ENCODE data around the gene GYPC.
A peak's percentile ranks its signal among the peaks of the same experiment; 100 is the strongest.
"Not testable (repeated sequence)": the region's sequence is repeated elsewhere in the genome, so short reads cannot be mapped to it uniquely, and the experiment has no call there.

GYPC gene, protein sequence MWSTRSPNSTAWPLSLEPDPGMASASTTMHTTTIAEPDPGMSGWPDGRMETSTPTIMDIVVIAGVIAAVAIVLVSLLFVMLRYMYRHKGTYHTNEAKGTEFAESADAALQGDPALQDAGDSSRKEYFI

DNA sequence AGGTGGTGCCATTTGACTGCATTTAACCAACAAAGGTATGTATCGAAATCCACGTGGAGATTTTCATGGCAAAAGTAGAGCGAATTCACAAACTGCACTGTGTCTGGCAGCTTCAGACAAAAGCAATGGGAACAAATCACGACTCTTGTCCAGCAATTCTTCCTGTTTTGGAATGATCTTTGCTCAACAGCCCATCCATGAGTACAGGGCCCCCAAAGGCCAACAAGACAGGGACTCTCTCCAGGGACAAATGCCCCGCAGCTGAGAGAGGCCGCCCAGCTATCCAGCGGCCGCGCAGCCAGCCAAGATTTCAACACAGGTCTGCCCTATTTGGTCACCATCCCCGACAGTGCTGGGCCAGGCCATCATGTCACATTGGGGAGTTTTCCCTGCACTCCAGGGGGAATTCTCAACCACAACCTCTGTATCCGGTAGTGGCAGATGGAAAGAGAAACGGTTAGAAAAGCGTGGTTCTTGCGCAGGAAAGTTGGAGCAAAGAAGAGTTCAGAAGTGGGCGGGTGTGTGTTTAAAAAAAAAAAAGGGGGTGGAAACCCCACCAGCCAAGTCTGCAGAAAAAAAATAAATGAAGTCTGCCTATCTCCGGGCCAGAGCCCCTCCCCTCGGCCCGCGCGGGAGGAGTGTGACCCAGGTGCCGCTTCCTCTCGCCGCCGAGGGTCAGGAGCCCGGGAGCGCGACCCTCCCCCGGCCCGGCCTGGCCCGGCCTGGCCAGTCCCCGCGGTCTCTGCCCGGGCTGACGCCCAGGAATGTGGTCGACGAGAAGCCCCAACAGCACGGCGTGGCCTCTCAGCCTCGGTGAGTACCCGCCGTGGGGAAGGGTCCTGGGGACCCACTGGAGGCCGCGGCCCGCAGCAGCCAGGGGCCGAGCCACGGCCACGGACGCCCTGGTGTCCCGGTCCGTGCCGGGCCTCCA, at the start of gene GYPC:
GYPC (plus strand) TSS at position 659 of the 931 bp plus-strand sequence; CDS start at position 765, 106 bp downstream.
- DNase-seq, result peak; percentile 98

- no peak for DNase-seq
Observed at GRCh38 chr2:126614524-126615227, 41.3 kb upstream of the GYPC start.

GRCh38 chr2:126616606-126617069, 39.3 kb upstream of the GYPC start:
- no peak for DNase-seq

DNA sequence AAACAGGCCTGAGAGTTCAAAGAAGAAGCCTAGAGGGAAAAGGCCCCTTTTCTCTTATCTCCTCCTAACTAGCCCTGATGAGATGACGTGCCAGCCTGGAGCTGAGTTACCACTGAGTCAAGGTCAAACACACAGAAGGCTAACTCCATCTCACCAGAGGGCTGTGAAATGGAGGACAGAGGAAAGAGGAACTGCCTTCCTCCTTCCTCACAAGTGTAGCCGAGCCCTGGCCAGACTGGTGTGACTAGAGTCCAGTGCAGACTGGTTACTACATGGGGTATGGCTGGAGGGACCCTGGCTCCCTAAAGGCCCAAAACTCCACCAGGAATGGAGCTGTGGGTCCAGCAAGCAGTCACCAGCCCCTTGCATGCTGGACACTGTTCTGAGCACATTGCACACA, 35.7 kb upstream of the GYPC start:
- DNase-seq, result peak; percentile 3

DNA sequence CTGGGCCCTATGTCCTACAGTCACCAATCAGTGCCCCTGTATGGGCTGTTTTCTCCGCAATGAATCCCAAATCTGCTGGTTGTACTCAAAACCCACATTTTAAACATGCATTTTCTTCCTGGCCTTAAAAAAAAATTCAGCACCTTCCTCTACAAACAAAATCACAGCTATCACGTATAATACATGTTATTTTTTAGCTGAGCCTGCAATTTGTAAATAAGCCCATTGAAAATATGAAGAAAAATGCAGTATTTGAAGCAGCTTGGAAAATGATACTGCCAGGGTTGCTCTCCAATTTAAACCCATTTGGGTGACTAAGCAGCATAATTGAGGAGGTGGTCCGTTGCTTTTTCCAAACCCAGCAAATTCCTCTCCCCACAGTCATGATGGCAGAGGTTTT, 33.0 kb upstream of the GYPC start:
- no peak for DNase-seq

GRCh38 chr2:126627643-126628042, 28.3 kb upstream of the GYPC start:
- no peak for DNase-seq

DNA sequence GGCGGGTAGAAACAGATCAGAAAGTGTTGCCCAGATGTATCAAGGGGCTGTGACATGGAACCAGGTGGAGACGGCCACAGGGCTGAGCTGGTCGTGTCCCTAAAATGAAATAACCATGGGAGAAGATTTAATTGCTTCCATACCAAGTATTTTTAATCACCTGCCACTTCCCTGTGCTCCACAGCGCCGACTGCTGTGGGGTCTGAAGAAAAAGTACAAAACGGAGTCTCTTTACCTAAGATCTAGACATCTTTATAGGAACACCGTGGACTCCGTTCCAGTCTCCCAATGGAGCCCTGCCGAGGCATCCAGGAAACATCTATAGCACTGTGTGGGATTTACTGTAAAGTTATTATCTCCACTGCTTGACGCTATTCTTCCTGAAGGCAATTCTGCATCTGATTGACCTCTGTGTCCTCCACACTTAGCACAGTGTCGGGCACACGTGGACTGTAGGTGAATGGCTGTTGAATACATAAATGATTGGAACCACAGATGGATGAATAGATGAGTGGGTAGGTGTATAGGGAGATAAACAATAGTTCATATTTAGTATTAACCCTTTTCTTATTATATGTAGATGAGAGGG, 21.6 kb upstream of the GYPC start:
- DNase-seq, result peak; percentile 16

- DNase-seq, result no peak
Observed at GRCh38 chr2:126635281-126635680, 20.7 kb upstream of the GYPC start.

- DNase-seq, result no peak
Observed at GRCh38 chr2:126635736-126636135, 20.2 kb upstream of the GYPC start.

DNA sequence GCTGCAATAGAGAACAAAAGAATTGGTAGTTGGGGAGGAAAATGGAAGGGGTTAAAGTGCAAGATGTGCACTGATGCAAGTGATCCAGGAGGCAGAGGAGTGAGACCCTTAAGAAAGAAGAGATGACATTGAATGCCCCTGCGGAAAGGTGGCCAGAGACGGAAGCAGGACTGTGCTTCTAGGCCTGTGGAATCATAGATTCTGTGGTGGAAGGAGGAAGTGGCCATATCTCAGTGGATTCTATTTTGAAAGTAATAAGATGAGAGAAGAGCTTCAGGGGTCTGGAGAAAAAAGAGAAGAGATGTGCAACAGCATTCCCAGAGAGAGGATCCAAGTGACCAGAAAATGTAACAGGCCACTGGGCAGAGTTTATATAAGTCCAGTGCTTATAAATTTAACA, 18.6 kb upstream of the GYPC start:
- no peak for DNase-seq

- peak; percentile 30 for DNase-seq
Observed at GRCh38 chr2:126638746-126639145, 17.2 kb upstream of the GYPC start.

DNA sequence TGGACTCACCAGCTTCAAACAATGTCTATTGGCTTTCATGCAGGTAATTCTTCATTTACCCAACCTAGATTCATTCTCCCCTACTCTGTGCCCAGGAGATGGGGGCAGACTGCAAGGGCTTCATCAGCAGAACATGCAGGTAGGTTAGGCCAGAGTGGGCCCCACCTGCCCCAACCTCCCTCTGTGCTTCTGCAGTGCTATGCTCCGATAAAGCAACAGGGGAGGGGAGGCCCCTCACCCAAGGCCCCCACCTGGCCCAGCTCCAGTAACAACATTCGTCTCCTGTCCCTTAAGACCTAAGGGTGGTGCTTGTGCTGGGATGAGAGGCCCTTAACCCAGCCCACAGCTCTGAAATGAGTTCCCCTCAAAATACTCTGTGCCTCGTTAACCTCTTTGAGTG, 16.7 kb upstream of the GYPC start:
- no peak for DNase-seq

DNA sequence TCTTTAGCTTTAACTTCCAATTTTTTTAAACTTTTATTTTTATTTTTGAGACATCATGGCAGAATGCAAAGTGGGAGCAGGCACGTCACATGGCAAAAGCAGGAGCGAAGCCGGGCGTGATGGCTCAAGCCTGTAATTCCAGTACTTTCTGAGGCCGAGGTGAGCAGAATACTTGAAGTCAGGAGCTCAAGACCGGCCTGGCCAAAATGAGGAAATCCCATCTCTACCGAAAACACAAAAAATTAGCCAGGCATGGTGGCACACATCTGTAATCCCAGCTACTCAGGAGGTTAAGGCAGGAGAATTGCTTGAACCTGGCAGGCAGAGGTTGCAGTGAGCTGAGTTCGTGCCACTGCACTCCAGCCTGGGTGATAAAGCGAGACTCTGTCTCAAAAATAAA, 14.7 kb upstream of the GYPC start:
- not testable (repeated sequence) for DNase-seq

GRCh38 chr2:126642031-126642430, 13.9 kb upstream of the GYPC start:
- no peak for DNase-seq

GRCh38 chr2:126643431-126643830, 12.5 kb upstream of the GYPC start:
- no peak for DNase-seq

DNA sequence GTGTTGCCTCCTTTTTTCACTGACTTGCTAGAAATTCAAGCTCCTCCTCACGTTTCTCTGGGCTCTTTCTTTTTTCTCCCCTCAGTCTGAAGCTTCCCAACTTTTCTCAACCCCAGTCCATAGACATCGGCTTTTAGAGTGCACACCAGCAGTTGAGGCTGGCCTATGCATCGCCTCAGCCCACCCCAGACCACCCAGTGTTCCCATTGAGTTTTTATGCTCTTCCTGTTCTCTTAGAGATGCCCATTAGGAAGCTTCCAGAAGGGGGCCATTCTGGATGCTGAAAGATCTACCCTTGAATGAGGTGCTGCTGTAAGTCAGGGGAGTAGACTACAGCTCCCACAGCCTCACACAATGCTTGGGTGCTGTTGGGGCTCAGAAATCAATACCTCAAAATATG, 12.0 kb upstream of the GYPC start:
- no peak for DNase-seq

DNA sequence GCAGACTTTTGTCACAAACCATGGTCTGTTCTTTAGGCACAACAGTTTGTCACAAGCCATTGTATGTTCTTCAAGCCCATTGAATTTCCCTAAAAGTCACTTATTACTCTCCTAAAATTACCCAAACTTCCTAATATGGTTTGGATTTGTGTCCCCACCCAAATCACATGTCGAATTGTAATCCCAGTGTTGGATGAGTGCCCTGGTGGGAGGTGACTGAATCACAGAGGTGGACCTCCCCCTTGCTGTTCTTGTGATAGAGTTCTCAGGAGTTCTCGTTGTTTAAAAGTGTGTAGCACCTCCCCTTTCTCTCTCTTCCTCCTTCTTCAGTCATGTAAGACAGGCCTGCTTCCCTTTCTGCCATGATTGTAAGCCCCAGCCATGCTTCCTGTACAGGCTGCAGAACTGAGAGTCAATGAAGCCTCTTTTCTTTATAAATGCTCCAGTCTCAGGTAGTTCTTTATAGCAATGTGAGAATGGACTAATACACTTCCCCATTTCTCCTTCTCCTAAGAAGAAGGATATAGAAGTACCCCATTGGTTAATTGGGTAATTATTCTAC, 11.2 kb upstream of the GYPC start:
- peak; percentile 40 for DNase-seq

GRCh38 chr2:126645211-126645618, 10.7 kb upstream of the GYPC start:
- no peak for DNase-seq

DNA sequence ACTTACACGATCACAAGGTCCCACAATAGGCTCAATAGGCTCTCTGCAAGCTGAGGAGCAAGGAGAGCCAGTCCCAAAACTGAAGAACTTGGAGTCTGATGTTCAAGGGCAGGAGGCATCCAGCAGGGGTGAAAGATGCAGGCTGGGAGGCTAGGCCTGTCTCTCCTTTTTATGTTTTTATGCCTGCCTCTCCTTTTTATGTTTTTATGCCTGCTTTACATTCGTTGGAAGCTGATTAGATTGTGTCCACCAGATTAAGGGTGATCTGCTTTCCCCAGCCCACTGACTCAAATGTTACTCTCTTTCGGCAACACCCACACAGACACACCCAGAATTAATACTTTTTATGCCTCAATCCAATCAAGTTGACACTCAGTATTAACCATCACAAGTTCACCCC, 9.9 kb upstream of the GYPC start:
- no peak for DNase-seq

- DNase-seq, result peak; percentile 70
Observed at GRCh38 chr2:126647714-126648344, 8.1 kb upstream of the GYPC start.

- DNase-seq, result not testable (repeated sequence)
Observed at GRCh38 chr2:126648345-126648786, 7.6 kb upstream of the GYPC start.

- no peak for DNase-seq
Observed at GRCh38 chr2:126649101-126649500, 6.9 kb upstream of the GYPC start.

Data from suppressor macrophage treated with lipopolysaccharide for 4 hours (primary cell).